HTR-8/SVneo (cell line): Measurements from ENCODE around the gene OSBPL10.
A peak's percentile ranks its signal among the peaks of the same experiment; 100 is the strongest.
"Not testable (repeated sequence)": the region's sequence is repeated elsewhere in the genome, so short reads cannot be mapped to it uniquely, and the experiment has no call there.

Experiments
- DNase-seq: peaks from one replicate; pipeline ENCODE4 v3.0.0; 2011; ENCODE audit warnings: low spot score, mixed read lengths; ENCODE audit not compliant: insufficient read length
- FAIRE-seq: peaks from 2 replicates; lab custom pipeline; 2011; peaks lifted over from hg19 to GRCh38; lab: Jason Lieb, UNC

The OSBPL10 gene, protein sequence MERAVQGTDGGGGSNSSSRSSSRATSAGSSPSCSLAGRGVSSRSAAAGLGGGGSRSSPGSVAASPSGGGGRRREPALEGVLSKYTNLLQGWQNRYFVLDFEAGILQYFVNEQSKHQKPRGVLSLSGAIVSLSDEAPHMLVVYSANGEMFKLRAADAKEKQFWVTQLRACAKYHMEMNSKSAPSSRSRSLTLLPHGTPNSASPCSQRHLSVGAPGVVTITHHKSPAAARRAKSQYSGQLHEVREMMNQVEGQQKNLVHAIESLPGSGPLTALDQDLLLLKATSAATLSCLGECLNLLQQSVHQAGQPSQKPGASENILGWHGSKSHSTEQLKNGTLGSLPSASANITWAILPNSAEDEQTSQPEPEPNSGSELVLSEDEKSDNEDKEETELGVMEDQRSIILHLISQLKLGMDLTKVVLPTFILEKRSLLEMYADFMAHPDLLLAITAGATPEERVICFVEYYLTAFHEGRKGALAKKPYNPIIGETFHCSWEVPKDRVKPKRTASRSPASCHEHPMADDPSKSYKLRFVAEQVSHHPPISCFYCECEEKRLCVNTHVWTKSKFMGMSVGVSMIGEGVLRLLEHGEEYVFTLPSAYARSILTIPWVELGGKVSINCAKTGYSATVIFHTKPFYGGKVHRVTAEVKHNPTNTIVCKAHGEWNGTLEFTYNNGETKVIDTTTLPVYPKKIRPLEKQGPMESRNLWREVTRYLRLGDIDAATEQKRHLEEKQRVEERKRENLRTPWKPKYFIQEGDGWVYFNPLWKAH

DNA sequence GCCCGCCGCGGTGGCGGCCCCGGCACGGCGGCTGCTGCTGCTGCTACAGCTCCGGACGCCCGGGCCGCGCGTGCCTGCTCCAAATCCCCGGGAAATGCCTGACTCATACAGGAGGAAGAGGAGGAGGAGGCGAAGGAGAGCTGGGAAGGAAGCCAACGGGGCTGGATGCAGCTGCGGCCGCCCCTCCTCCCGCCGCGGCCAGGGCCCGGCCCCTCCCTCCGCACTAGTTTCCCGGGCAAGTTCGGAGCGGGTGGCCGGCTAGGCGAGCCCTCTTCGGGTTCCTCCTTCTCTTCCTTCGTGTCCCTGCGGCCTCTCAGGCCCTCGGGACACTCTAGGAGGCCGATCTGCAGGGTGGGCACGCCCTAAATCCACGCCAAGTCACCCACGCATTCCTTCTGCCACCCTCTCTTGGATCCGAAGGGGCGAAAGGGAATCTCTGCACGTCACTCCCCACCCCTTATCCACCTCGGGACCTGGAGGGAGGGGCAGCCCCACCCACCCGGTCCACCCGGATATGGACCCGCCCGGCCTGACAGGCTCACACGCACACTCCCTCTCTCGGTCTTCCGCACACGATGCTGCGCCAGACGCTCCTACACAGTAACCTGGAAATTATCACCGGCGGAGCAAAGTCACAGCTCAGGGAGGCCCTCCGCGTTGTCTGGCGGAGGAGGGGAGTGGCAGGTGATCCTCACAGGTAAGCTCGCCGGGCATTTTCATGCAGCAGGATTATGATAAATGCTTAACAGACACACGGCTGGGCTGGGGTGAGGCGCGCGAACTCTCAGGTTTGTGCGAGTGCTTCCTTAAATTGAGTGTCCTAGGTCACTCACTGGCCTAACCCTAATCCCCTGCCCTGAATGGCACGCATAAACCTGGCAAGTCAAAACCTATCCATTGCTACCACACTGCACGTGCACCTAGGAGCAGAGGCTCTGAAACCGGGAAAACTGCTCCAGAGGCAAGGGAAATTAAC, at the start of gene OSBPL10, which contains the start of gene ZNF860:
TSS of gene OSBPL10 (minus strand) at position 57 of the 976 bp plus-strand sequence. CDS start 83 bp downstream, outside the sequence.
TSS of gene ZNF860 (plus strand) at position 545 of the 976 bp plus-strand sequence. CDS start 7,330 bp downstream, outside the sequence.
- peak; percentile 60 for DNase-seq
- peak; percentile 82 for FAIRE-seq

DNA sequence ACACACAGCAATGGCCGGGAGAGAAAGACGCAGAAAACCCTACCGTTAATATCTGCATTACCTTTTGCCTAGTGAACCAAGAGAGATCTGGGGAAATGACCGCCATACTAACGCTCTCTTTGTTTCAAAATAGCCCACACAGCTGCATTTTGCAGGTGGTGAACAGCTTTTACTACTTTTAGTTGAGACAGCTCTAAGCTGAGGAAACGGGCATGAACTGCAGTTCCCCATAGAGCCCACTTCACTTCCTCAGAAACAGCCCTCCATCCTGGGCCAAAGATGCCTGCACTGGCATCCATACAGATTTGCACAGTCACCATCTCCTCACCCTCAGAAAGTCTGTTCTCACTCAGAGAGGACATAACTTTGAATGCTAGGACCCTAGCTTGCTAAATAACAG, 45.5 kb upstream of the OSBPL10 start:
- FAIRE-seq (no peak), DNase-seq (no peak)

DNA sequence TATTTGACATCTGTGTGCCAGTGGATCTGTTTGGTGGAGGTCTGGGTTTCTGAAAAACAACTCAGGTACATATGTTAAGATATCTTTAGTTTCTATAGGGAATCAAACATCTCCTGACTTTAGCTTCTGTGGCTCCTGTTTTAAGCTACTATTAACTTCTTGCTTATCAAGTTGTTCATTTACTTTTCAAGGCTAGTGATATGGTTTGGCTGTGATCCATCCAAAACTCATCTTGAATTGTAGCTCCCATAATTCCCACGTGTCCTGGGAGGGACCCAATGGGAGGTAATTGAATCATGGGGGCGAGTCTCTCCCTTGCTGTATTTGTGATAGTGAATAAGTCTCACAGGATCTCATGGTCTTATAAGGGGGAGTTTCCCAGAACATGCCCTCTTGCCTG, 41.9 kb upstream of the OSBPL10 start:
- DNase-seq (no peak), FAIRE-seq (no peak)

DNA sequence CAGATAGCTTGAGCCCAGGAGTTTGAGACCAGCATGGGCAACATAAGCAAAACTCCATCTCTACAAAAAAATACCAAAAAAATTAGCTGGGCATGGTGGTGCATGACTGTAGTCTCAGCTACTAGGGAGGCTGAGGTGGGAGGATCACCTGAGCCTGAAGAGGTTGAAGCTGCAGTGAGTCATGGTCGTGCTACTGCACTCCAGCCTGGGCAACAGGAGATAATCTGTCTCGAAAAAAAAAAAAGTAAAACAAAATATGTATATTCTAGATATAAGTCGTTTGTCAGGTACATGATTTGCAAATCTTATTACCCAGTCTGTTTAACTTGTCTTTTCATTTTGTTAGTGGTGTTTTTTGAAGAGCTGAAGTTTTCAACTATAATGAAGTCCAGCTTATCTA, 40.7 kb upstream of the OSBPL10 start:
- no peak for FAIRE-seq
- DNase-seq: no peak

DNA sequence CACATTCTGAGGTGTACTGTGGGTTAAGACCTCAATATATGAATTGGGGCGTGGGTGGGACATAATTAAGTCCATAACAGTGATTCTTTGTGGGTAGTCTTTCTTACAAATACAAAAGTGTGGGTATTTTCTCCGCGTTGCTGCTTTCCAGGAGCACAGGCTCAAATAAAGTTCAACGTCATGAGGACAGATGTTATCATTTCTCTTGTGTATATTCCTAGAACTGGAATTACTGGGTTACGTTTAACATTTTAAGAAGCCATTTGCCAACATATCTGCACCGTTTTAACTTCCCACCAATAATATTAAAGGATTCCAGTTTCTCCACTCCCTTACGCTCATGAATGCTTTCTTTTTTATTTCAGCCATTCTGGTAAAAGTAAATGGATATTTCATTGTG, 40.1 kb upstream of the OSBPL10 start:
- DNase-seq (no peak), FAIRE-seq (no peak)

DNA sequence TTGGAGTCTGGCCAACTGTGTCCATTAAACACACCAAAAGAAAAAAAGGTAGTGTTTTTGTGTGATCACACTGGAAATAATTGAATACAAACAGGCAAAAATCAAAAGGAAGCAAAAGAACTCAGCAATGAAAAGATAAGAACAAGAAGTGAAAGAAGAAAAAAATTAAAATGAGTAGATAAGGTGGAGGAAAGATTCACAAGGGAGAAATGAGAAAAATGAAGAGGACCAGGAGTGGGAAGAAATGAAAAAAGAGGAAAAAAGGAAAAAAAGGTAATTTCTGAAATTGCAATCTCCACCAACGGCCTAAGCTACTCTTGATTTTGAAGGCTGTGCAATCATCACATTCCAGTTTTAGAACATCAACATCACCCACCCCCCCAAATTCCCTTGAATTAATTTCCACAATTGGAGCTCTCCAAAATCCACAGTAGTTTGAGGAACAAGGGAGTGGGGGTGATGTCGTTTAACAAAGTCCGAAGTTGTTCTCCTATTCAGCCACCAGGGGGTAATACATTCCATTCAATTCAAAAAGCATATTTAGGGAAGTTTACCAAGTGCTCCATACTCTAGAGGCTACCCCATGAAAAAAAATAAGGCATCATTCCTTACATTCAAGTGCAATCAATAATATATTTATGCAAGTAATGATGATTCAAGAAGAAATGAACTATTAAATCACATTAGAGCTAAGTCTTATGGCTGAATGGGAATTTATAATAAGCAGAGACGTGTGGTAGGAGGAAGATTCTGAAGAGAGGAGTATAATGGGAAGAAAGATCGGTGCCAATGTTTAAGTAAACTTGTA, 37.9 kb upstream of the OSBPL10 start:
- FAIRE-seq (no peak), DNase-seq (peak; percentile 54)

DNA sequence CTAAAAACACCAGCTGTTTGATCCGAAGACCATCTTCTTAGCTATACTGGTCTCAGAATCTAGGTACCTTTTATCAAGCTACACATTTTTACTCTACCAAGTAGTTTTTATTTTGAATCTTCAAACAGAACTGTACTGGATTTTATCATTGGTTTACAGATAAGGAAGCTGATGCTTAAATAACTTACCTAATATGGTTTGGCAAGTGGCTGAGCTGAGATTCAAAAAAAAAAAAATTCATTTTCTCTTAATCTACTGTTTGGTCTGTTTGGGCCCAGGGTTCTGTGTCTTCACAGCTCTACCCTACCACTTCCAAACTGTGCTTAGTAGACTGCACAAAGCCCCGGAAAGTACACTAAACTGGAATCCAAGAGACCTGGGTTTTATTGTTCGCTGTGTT, 36.2 kb upstream of the OSBPL10 start:
- DNase-seq (no peak), FAIRE-seq (no peak)

DNA sequence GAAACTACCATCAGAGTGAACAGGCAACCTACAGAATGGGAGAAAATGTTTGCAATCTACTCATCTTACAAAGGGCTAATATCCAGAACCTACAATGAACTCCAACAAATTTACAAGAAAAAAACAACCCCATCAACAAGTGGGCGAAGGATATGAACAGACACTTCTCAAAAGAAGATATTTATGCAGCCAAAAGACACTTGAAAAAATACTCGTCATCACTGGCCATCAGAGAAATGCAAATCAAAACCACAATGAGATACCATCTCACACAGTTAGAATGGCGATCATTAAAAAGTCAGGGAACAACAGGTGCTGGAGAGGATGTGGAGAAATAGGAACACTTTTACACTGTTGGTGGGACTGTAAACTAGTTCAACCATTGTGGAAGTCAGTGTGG, 34.6 kb upstream of the OSBPL10 start:
- not testable (repeated sequence) for FAIRE-seq

DNA sequence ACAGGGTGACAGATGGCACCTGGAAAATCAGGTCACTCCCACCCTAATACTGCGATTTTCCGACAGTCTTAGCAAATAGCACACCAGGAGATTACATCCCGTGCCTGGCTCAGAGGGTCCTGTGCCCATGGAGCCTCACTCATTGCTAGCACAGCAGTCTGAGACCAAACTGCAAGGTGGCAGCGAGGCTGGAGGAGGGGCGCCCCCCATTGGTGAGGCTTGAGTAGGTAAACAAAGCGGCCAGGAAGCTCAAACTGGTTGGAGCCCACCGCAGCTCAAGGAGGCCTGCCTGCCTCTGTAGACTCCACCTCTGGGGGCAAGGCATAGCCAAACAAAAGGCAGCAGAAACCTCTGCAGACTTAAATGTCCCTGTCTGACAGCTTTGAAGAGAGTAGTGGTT, 29.6 kb upstream of the OSBPL10 start:
- not testable (repeated sequence) for FAIRE-seq, DNase-seq

More for the DNA sequence above, 34.6 kb upstream of the OSBPL10 start:
- DNase-seq: not testable (repeated sequence)

DNA sequence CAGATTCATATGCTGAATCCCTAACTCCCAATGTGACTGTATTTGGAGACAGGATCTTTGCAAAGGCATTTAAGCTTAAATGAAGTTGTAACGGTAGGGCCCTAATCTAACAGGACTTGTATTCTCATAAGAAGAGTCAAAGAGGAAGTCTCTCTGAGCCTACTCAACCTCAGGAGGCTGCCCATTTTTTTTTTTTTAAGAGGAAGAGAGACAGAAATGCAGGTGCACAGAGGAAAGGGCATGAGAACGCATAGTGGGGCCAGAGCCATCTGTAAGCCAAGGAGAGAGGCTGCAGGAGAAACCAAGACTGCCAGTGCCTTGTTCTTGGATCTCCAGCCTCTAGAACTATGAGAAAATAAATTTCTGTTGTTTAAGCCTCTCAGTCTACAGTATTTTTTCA, 28.9 kb upstream of the OSBPL10 start:
- DNase-seq (no peak), FAIRE-seq (no peak)

DNA sequence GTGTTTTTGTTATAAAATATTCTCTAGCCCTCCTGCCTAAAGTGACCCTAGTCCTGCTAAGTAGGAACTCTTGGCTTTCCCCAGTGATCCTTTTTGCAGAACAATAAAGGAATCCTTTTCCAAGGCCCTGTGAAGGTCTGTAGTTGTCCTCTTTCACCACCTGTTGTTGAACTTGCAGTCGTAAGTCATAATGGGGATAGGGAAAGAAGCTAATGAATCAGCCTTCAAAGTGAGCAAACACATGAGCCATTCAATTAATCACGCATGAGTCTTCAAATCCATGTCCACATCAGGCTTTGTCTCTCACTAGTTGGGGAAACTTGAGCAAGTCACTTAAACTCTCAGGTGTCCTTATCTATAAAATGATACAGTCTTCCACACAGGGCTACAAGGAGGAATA, 28.0 kb upstream of the OSBPL10 start:
- FAIRE-seq (no peak), DNase-seq (no peak)

DNA sequence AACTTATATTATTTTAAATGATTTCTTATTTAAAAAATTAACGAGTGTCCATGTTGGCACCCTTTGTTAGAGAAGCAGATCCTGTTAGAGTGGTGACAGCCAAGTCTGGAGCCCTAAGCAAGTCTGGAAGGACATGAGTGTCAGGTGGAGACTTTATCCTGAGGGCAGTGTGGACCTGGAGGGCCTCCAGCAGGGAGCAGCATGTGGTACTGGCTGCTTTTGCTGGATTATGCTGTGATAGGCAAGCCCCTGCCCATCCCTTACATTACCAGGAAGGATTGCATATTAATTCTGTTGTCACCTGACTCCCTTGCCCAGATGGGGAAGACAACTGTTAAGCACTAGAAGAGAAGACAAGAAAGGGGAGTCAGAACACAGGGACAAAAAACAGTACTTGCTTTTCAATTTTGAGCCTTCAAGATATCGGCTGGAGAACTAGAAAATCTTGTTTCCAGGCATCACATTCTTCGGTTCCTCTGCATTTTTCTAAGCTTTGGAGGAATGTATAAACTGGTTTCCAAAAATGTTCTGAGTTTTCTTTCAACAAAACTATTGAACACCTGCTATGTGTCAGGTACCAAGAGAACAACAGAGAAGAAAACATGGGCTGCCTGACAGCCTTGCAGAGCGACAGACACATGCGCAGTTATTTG, 23.2 kb upstream of the OSBPL10 start:
- no peak for FAIRE-seq
- DNase-seq: no peak

DNA sequence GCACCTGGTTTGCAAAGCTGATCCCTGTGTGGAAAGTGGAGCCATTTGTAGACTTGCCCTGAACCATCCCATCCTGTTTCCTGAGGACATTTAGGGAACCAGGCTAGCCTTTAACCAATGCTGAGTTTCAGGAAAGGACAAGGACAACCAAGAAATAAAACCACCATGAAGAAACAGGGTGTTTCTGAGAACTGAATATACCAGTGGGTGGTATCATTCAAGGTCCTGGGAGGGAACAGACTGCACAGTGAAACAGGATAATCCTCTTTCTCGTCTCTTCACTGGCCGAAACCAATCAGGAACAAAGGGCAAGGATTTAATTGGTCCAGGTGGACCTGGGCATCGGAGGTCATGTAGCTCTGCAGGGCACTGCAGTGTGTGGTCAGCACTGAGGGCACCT, 22.3 kb upstream of the OSBPL10 start:
- no peak for FAIRE-seq
- no peak for DNase-seq

DNA sequence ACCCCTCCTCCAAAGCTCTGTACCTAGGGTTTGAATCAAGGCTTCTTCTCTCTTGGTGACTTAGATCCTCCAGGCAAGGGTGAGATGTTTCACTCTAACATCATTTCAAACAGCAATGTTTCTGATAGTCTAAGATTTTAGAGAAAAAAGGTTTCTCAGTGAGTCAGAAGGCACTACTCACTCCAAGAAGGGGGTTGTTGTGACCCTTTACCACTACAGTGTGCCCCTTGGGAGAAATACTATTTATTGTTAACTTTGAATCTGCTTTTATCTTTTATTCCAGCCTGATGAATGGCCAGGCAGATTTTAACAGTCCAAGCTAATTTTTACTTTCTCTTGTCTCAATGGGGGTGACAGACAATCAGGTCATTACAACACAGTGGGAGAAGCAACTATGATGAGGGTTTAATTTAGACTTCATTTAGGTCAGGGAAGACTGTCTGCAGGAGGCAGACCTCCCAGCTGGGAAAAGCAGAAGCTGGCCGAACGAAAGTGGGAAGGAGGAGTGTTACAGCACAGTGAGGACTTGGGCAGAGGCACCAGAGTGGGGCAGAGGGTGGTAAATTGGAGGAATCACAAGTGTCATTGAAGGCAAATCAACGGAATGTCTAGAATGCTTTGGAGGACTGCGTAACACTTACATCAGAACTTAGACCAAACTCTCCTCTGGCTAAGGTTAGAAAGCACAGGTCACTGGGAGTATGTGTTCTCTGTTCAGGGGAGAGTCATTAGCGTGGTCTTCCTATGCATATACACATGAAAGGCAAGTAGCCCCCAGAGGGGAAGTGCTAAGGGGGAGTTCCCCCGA, 21.7 kb upstream of the OSBPL10 start:
- FAIRE-seq (no peak), DNase-seq (no peak)

DNA sequence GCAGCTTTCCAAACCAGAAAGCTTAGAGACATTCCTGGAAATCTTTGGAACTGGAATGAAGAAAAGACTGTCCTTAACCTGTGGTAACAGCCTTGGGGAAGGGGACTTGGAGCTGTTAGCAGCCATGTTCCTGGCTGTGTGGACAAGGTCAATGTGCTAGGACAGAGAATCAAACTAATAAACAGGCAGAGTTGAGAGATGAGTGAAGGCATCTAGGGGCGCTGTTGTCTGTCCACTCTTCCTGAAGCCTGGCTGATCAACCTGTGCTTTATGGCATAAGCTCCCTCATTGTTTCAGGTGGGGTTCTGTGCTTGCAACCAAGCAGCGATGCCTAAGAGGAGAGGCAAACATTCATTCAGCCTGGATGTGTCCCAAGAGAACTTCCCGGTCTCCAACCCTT, 19.8 kb upstream of the OSBPL10 start:
- DNase-seq: no peak
- no peak for FAIRE-seq

DNA sequence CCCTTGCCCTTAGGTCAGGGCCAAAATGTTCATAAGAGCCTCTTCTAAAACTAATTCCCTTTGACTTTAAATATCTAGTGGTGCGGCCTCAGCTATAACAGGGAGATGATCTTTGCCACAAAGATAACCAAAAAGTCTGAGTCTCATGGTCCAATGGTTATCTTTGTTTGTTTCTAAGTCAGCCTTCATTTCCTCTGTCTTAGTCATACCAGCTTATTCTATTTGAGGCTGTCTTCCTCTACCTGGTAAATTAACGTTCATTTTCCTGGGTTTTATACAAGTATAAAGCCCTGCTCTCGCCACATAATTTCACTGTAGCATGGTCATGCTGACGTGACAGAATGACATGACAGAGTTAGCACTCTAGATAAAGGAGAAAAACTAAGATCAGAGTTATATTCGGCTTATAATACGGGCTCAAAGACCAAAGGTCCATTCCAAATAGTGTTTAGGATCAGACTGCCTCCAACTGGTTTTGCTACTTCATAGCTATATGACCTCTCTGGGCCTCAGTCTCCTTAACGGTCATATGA, 18.9 kb upstream of the OSBPL10 start:
- no peak for DNase-seq
- FAIRE-seq: no peak

DNA sequence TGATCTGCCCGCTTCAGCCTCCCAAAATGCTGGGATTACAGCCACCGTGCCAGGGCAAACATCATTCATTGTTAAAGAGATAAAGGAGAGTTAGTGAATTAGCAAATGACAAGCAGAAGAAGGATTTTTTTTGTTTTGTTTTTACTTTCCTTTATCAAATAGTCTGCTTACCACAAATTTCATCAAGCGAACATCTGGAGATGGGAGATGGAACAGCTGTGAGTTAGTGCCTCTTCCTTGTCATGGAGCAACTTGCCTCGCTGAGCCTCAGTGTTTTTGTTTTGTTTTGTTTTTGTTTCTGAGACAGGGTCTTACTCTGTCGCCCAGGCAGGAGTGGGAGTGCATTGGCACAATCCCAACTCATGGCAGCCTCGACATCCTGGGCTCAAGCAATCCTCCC, 16.4 kb upstream of the OSBPL10 start:
- FAIRE-seq (no peak), DNase-seq (no peak)

DNA sequence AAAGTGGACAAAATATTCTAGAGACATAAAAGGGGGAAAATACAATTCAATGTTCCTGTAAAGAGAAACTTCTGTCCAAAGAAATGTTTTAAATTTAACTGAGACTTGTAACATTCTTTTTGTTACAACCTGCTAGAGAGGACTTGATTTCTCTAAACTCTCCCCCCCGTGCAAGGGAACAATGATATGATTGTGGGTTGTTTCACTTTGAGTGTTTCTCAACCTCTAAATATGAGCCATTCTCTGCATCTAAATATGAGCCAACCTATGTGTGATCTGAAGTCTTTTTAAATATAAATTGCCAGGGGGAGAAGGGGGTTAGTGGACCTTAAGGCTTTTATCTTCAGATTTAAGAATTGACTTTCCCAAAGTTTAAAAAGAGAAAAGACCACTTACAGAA, 15.1 kb upstream of the OSBPL10 start:
- FAIRE-seq: no peak
- no peak for DNase-seq
